Raji (cell line): ENCODE measurements around the gene SLC4A3.

Experiments used
- POLR2A ChIP-seq: IDR thresholded peaks from 2 replicates; pipeline ENCODE4 v1.6.1; 2011; ENCODE audit warnings: low read depth, low read length, control low read depth; ENCODE audit not compliant: insufficient read depth

The SLC4A3 gene

GRCh38 chr2:219668316-219668715 lies 40.9 kb downstream of the SLC4A3 start:
- TF ChIP-seq POLR2A = no peak

GRCh38 chr2:219670386-219670785 lies 43.0 kb downstream of the SLC4A3 start:
- TF ChIP-seq POLR2A = no peak

- TF ChIP-seq POLR2A = no peak
These were observed 43.8 kb downstream of the SLC4A3 start for GRCh38 chr2:219671279-219671678.

- no peak for TF ChIP-seq POLR2A
These were observed 45.0 kb downstream of the SLC4A3 start for GRCh38 chr2:219672406-219672805.

GRCh38 chr2:219675221-219675620 lies 47.8 kb downstream of the SLC4A3 start:
- TF ChIP-seq POLR2A = no peak

- no peak for TF ChIP-seq POLR2A
These were observed 49.2 kb downstream of the SLC4A3 start for GRCh38 chr2:219676586-219676985.

- no peak for TF ChIP-seq POLR2A
These were observed 51.6 kb downstream of the SLC4A3 start for GRCh38 chr2:219679041-219679440.

GRCh38 chr2:219679571-219679970 lies 52.1 kb downstream of the SLC4A3 start:
- no peak for TF ChIP-seq POLR2A

GRCh38 chr2:219680958-219681693 lies 53.7 kb downstream of the SLC4A3 start:
- no peak for TF ChIP-seq POLR2A

- TF ChIP-seq POLR2A = no peak
These were observed 54.4 kb downstream of the SLC4A3 start for GRCh38 chr2:219681694-219682300.

- no peak for TF ChIP-seq POLR2A
These were observed 57.6 kb downstream of the SLC4A3 start for GRCh38 chr2:219684721-219685689.

GRCh38 chr2:219687272-219687671 lies 59.8 kb downstream of the SLC4A3 start:
- TF ChIP-seq POLR2A = no peak

GRCh38 chr2:219687882-219688559 lies 60.6 kb downstream of the SLC4A3 start:
- peak; percentile 43 for TF ChIP-seq POLR2A

- TF ChIP-seq POLR2A = no peak
These were observed 61.4 kb downstream of the SLC4A3 start for GRCh38 chr2:219688560-219689445.
